HG02973 (cell line): ENCODE measurements around the gene NEURL1.
"Not testable (repeated sequence)": the region's sequence is repeated elsewhere in the genome, so short reads cannot be mapped to it uniquely, and the experiment has no call there.

Source experiments
- ATAC-seq: cut with Tn5 transposase; IDR thresholded peaks from one replicate; pipeline ENCODE4 v1.9.1; 2021; ENCODE audit warnings: moderate library complexity; ENCODE audit not compliant: unreplicated experiment

NEURL1 gene

GRCh38 chr10:103600325-103600724 lies 106.8 kb downstream of the NEURL1 start:
- ATAC-seq = no peak

GRCh38 chr10:103600956-103601569 lies 107.6 kb downstream of the NEURL1 start:
- no peak for ATAC-seq

GRCh38 chr10:103602028-103602851 lies 108.7 kb downstream of the NEURL1 start:
- no peak for ATAC-seq

GRCh38 chr10:103602852-103603155 lies 109.3 kb downstream of the NEURL1 start:
- no peak for ATAC-seq

GRCh38 chr10:103603382-103603781 lies 109.9 kb downstream of the NEURL1 start:
- no peak for ATAC-seq

GRCh38 chr10:103605359-103606096 lies 112.0 kb downstream of the NEURL1 start:
- ATAC-seq = no peak

GRCh38 chr10:103606097-103606438 lies 112.6 kb downstream of the NEURL1 start:
- ATAC-seq = not testable (repeated sequence)

GRCh38 chr10:103607051-103607450 lies 113.5 kb downstream of the NEURL1 start:
- not testable (repeated sequence) for ATAC-seq

- ATAC-seq = not testable (repeated sequence)
These were observed 114.6 kb downstream of the NEURL1 start for GRCh38 chr10:103608056-103608455.

GRCh38 chr10:103609231-103610082 lies 116.0 kb downstream of the NEURL1 start:
- no peak for ATAC-seq

GRCh38 chr10:103610083-103610472 lies 116.6 kb downstream of the NEURL1 start:
- no peak for ATAC-seq

- ATAC-seq = no peak
These were observed 117.5 kb downstream of the NEURL1 start for GRCh38 chr10:103610921-103611511.

- ATAC-seq = no peak
These were observed 119.2 kb downstream of the NEURL1 start for GRCh38 chr10:103612462-103613365.

GRCh38 chr10:103613616-103614015 lies 120.1 kb downstream of the NEURL1 start:
- ATAC-seq = no peak

GRCh38 chr10:103614306-103615158 lies 121.0 kb downstream of the NEURL1 start:
- no peak for ATAC-seq

- no peak for ATAC-seq
These were observed 123.4 kb downstream of the NEURL1 start for GRCh38 chr10:103616705-103617601.

- no peak for ATAC-seq
These were observed 124.3 kb downstream of the NEURL1 start for GRCh38 chr10:103617602-103618385.
